ENCODE data around the gene CLRN1.

CLRN1 gene

DNA sequence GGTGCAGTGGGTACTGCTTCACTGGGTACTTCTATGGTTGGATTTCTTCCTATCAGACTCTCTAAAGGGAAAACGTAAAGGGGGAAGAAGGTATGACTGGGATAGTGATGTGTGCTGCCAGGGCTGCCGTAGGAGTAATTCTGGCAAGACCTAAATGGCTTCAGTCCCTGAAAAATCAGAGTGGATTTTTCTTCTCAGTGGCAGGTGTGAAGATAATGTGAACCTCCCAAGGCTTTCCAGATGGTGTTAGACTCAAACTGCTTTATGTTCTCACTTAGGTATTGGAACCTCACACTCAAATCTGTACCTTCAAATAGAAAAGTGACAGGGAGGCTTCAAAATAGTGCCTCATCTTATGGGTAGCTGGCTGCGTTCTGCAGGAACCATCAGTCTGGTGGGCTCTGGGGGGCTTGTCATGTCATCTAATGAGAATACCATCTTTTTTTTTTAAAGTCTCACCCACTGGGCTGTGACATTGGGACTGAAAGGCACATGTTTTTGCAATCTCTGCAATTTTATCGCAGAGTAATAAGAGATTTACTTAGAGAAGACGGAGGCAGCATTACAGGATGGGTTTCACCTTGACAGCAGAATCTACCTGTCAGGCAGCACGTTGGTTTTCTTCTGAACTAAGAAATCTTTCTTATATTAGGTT, 95.8 kb downstream of the CLRN1 start:
- no peak for DNase-seq (ENCODE audit: low read depth, low spot score)
